SHP77 (cell line): ENCODE data around the gene FAIM2.

ENCODE experiments used
- DNase-seq, 2 experiments: peaks; one replicate each; lab custom pipeline; 2025; lab: John Stamatoyannopoulos, UW

FAIM2 gene

GRCh38 chr12:49917166-49917787 is 13.6 kb upstream of the FAIM2 start:
- DNase-seq: no peak

- DNase-seq: no peak
These were observed 12.6 kb upstream of the FAIM2 start for GRCh38 chr12:49916129-49916919.

GRCh38 chr12:49912345-49913255 is 8.9 kb upstream of the FAIM2 start:
- DNase-seq: no peak

GRCh38 chr12:49911213-49911605 is 7.5 kb upstream of the FAIM2 start:
- no peak for DNase-seq

GRCh38 chr12:49910331-49911212 is 6.9 kb upstream of the FAIM2 start:
- DNase-seq: no peak

GRCh38 chr12:49909826-49910225 is 6.1 kb upstream of the FAIM2 start:
- DNase-seq: no peak

GRCh38 chr12:49909356-49909755 is 5.7 kb upstream of the FAIM2 start:
- no peak for DNase-seq

- DNase-seq: no peak
These were observed 3.7 kb upstream of the FAIM2 start for GRCh38 chr12:49907352-49907751.

GRCh38 chr12:49905718-49906314 is 2.1 kb upstream of the FAIM2 start:
- DNase-seq: no peak

GRCh38 chr12:49904601-49905000 is 901 bp upstream of the FAIM2 start:
- DNase-seq: no peak

- DNase-seq: no peak
These were observed 375 bp downstream of the FAIM2 start for GRCh38 chr12:49903351-49903699.

- no peak for DNase-seq
These were observed 1.0 kb downstream of the FAIM2 start for GRCh38 chr12:49902399-49903350.

- DNase-seq: no peak
These were observed 1.7 kb downstream of the FAIM2 start for GRCh38 chr12:49901986-49902385.

GRCh38 chr12:49901026-49901425 is 2.7 kb downstream of the FAIM2 start:
- no peak for DNase-seq

GRCh38 chr12:49900371-49900770 is 3.3 kb downstream of the FAIM2 start:
- no peak for DNase-seq

GRCh38 chr12:49899921-49900320 is 3.8 kb downstream of the FAIM2 start:
- no peak for DNase-seq

GRCh38 chr12:49899286-49899843 is 4.3 kb downstream of the FAIM2 start:
- DNase-seq: no peak

GRCh38 chr12:49897276-49897675 is 6.4 kb downstream of the FAIM2 start:
- DNase-seq: no peak

- DNase-seq: no peak
These were observed 7.9 kb downstream of the FAIM2 start for GRCh38 chr12:49895773-49896172.

GRCh38 chr12:49894751-49895148 is 8.9 kb downstream of the FAIM2 start:
- DNase-seq: no peak
